Endothelial cell of umbilical vein (primary cell): ENCODE measurements around the gene MEI4. TPM values are rescaled to one million over a fixed set of nuclear protein-coding genes. Genes with fewer than 3 reads are reported as not detected.

Experiments
- BruUV-seq: library from RNA; stranded (reverse); fragments of 400-500 nt; replicated peaks from 2 replicates; lab custom pipeline; 2021; lab: Mats Ljungman, UMichigan
- CTCF ChIA-PET: fragments of 300-600, 350-600 bp; sonication (Branson Sonifier 250); formaldehyde crosslinking; loops from one replicate; lab custom pipeline; 2021; ENCODE audit warnings: antibody characterized with exemption, inconsistent platforms; lab: Charles Lee
- POLR2A ChIA-PET: fragments of 300-600, 350-600 bp; sonication (Branson Sonifier 250); formaldehyde crosslinking; loops from one replicate; lab custom pipeline; 2021; ENCODE audit warnings: antibody characterized with exemption, inconsistent platforms; lab: Charles Lee
- DNase-seq: peaks from one replicate; pipeline ENCODE4 v3.0.0-alpha.2; 2011; ENCODE audit warnings: low read depth, low spot score
- FAIRE-seq: peaks from 2 replicates; lab custom pipeline; 2011; peaks lifted over from hg19 to GRCh38; lab: Jason Lieb, UNC
- H2AFZ ChIP-seq: 2 replicates; pipeline ENCODE4 v1.6.0; 2012; ENCODE audit warnings: low read depth, low read length, control low read depth, inconsistent platforms
- H3K27ac ChIP-seq: 2 replicates; pipeline ENCODE4 v1.5.1; 2011; ENCODE audit warnings: low read depth, mild to moderate bottlenecking, control low read depth, low read length, moderate library complexity; ENCODE audit not compliant: insufficient read depth
- H3K27me3 ChIP-seq, 2 experiments: 2 replicates each; pipeline versions ENCODE4 v1.6.0 to v1.6.1; 2011; ENCODE audit warnings: low read length in 2 of 2, mixed read lengths in 1 of 2; ENCODE audit not compliant: control insufficient read depth in 2 of 2, insufficient read depth in 2 of 2
- H3K36me3 ChIP-seq, 2 experiments: 2 replicates in 1 of 2; 3 replicates in 1 of 2; pipeline ENCODE4 v1.5.1; 2011; ENCODE audit warnings: low read length in 2 of 2, mild to moderate bottlenecking in 1 of 2, moderate library complexity in 1 of 2; ENCODE audit not compliant: control insufficient read depth in 2 of 2, insufficient read depth in 2 of 2; ENCODE audit errors: extremely low read depth in 1 of 2
- H3K4me1 ChIP-seq: 3 replicates; pipeline ENCODE4 v1.5.1; 2011; ENCODE audit warnings: mild to moderate bottlenecking, low read length; ENCODE audit not compliant: control insufficient read depth, insufficient read depth; ENCODE audit errors: extremely low read depth
- H3K4me2 ChIP-seq: 2 replicates; pipeline ENCODE4 v1.6.1; 2011; ENCODE audit warnings: low read length, control low read depth, mixed read lengths; ENCODE audit not compliant: insufficient read depth
- H3K4me3 ChIP-seq, 3 experiments: fragments of 200-600 bp in 1 of 3; sonication (generic), shearing (Covaris generic) in 1 of 3; replicated peaks in 1 of 3; 2 replicates each; pipeline ENCODE4 v1.5.1; 2011 to 2016; ENCODE audit warnings: control low read depth in 3 of 3, low read length in 3 of 3, mild to moderate bottlenecking in 2 of 3, inconsistent platforms in 1 of 3, low read depth in 1 of 3, moderate library complexity in 1 of 3; ENCODE audit not compliant: insufficient read depth in 1 of 3
- H3K79me2 ChIP-seq: 2 replicates; pipeline ENCODE4 v1.6.0; 2012; ENCODE audit warnings: low read length, inconsistent platforms; ENCODE audit not compliant: control insufficient read depth, insufficient read depth
- H3K9ac ChIP-seq: replicated peaks from 2 replicates; pipeline ENCODE3; 2011; ENCODE audit warnings: low read length, control low read depth; ENCODE audit not compliant: insufficient read depth; ENCODE audit errors: extremely low read depth
- H3K9me1 ChIP-seq: replicated peaks from 3 replicates; pipeline ENCODE4 v1.6.0; 2011; ENCODE audit warnings: mild to moderate bottlenecking, low read length; ENCODE audit not compliant: control insufficient read depth, insufficient read depth; ENCODE audit errors: extremely low read depth
- H3K9me3 ChIP-seq: replicated peaks from 2 replicates; pipeline ENCODE4 v1.5.1; 2012; ENCODE audit warnings: low read length, inconsistent platforms; ENCODE audit not compliant: control insufficient read depth, insufficient read depth
- H4K20me1 ChIP-seq: replicated peaks from 2 replicates; pipeline ENCODE3; 2011; ENCODE audit warnings: mild to moderate bottlenecking, low read length; ENCODE audit not compliant: control insufficient read depth, insufficient read depth; ENCODE audit errors: extremely low read depth
- CTCF ChIP-seq, 2 donors: IDR thresholded peaks; 1 replicate in 1 of 2; 2 replicates in 1 of 2; pipeline ENCODE4 v1.5.1; 2011; ENCODE audit warnings: low read length in 2 of 2, mild to moderate bottlenecking in 2 of 2, moderate library complexity in 2 of 2, control low read depth in 1 of 2, inconsistent platforms in 1 of 2, low read depth in 1 of 2; ENCODE audit not compliant: insufficient read depth in 1 of 2; ENCODE audit errors: extremely low read depth in 1 of 2
- EZH2 ChIP-seq: IDR thresholded peaks from 2 replicates; pipeline ENCODE4 v1.6.1; 2012; ENCODE audit warnings: borderline replicate concordance, low read depth, mild to moderate bottlenecking, moderate library complexity, low read length, inconsistent platforms; ENCODE audit not compliant: severe bottlenecking
- FOS ChIP-seq: IDR thresholded peaks from 2 replicates; pipeline ENCODE4 v1.6.1; 2011; ENCODE audit warnings: mild to moderate bottlenecking, low read length, moderate library complexity, borderline replicate concordance; ENCODE audit not compliant: insufficient read depth
- GATA2 ChIP-seq: IDR thresholded peaks from 2 replicates; pipeline ENCODE4 v1.7.0; 2011; ENCODE audit warnings: low read depth, mild to moderate bottlenecking, moderate library complexity, mixed read lengths, low read length; ENCODE audit not compliant: insufficient read length, insufficient read depth
- JUN ChIP-seq: IDR thresholded peaks from 2 replicates; pipeline ENCODE4 v1.6.1; 2011; ENCODE audit warnings: borderline replicate concordance, low read depth; ENCODE audit not compliant: insufficient read length, insufficient read depth
- MAX ChIP-seq: IDR thresholded peaks from 2 replicates; pipeline ENCODE4 v1.6.1; 2011; ENCODE audit not compliant: insufficient read depth, insufficient read length
- MYC ChIP-seq: IDR thresholded peaks from one replicate; pipeline ENCODE4 v1.6.1; 2011; ENCODE audit warnings: mild to moderate bottlenecking, low read depth, low read length
- POLR2A ChIP-seq: IDR thresholded peaks from 2 replicates; pipeline ENCODE4 v1.6.1; 2012; ENCODE audit warnings: low read depth, mild to moderate bottlenecking, control low read depth, low read length
- POLR2AphosphoS5 ChIP-seq: IDR thresholded peaks from 2 replicates; pipeline ENCODE4 v1.6.1; 2012; ENCODE audit warnings: low read depth, mild to moderate bottlenecking, control low read depth, low read length, moderate library complexity; ENCODE audit not compliant: insufficient read depth
- dilution Hi-C: fragments of 300-500 bp; cut with MboI; formaldehyde crosslinking; loops from one replicate; pipeline ENCODE4 v1.15.0; 2019; ENCODE audit warnings: low sequenced_read_pairs; ENCODE audit not compliant: extremely low pct_ligation_motif_present
- intact Hi-C: fragments of 100-400 bp; cut with micrococcal nuclease; formaldehyde crosslinking; loops from one replicate; pipeline ENCODE4 v1.10.0; 2022
- polyA plus RNA-seq, 4 experiments: library from polyadenylated mRNA; depleted of rRNA in 3 of 4; stranded (reverse) in 3 of 4; unstranded in 1 of 4; fragments of >200 nt; gene quantifications; 2 replicates each; pipeline versions ENCODE4 v1.2.1 to v1.2.3, GENCODE V29; 2011 to 2012; ENCODE audit warnings: missing spikeins in 1 of 4
- total RNA-seq: library from RNA; stranded (reverse); gene quantifications from 2 replicates; pipeline ENCODE4 v1.2.3, GENCODE V29; 2021

MEI4 gene
- total and polyA plus RNA-seq, 2 donors (not counting 3 experiments of a cell fraction or from before 2014, with no cell fraction given), result not detected

DNA sequence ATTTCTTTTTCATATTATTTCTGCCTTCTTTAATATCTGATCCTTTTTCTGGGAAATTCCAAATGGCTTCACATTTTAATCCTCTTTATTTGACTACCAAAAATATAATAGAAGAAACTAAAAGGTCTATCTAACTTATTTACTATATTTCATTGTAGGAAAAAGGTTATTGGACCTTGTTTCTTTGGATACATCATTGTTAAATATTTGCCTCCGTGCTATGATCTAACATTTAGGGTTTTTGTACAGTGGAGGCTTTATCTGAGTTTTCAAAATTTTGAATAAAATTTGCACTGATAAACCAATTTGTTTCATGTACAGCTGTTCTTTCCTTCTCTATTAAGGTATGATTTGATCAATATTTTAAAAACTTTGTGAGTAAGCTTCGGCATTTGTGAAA, 109.5 kb downstream of the MEI4 start:
- Histone ChIP-seq H3K79me2 (no peaks in the 10 kb centered on the region), H3K27me3 (peaks cover 0 to 2% of the 10 kb centered on the region in 2 experiments), H3K27ac (no peak overlapping the region), H3K36me3 (no peaks in the 10 kb centered on the region), H3K9me1 (no peaks in the 10 kb centered on the region), H3K9ac (no peak overlapping the region), H3K4me3 (no peak overlapping the region), H4K20me1 (no peaks in the 10 kb centered on the region), H3K9me3 (no peaks in the 10 kb centered on the region), H2AFZ (no peak overlapping the region), H3K4me2 (no peak overlapping the region), H3K4me1 (no peaks in the 10 kb centered on the region)
- DNase-seq, result no peak
- CTCF ChIA-PET, result no interaction called here
- intact Hi-C loops (no loop called here), dilution Hi-C loops (no loop called here)
- POLR2A ChIA-PET, result no interaction called here
- TF ChIP-seq FOS (no peak), MYC (no peak), POLR2A (no peak), MAX (no peak), GATA2 (no peak), JUN (no peak), EZH2 (no peak), CTCF (IDR thresholded peaks at IDR 0.05; ENCODE audit: extremely low read depth in 1 of 2, insufficient read depth in 1 of 2, low read depth in 1 of 2, low read length in 2 of 2) (no peak), POLR2AphosphoS5 (no peak)
- no TSS peak for BruUV-seq
- FAIRE-seq, result no peak
